OCI-LY3 (cell line): ENCODE measurements around the gene SLC6A12.

ENCODE experiments used
- CTCF ChIP-seq: fragments of 200-600, 300-600 bp; sonication (generic); IDR thresholded peaks from 2 replicates; pipeline ENCODE4 v1.5.1; 2014; ENCODE audit warnings: antibody characterized with exemption, low read length, low read depth
- EZH2phosphoT487 ChIP-seq: fragments of 200-600 bp; shearing (Covaris generic); IDR thresholded peaks from 2 replicates; pipeline ENCODE4 v1.6.1; 2018; ENCODE audit warnings: antibody characterized with exemption, mixed run types, low read depth

DNA sequence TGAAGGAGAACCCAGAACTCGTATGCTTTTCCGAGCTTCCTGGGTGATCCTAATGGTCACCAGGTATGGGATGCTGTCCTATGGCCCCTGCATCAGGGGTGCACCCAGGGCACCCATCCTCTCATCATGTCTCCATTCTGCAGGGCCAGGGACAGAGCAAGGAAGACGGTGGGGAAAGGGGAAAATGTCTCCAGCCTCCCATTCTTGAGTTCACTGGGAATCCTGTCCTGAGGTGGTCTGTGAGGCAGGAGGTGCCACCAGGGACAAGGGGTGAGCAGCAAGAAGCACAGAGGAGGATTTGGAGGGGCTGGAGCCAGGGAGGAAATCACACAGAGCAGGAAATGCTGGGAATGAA, 14.9 kb upstream of the SLC6A12 start:
- no peak for TF ChIP-seq CTCF
- TF ChIP-seq EZH2phosphoT487, result no peak
